ENCODE results near the gene ARL6IP1. TPM values are rescaled to one million over a fixed set of nuclear protein-coding genes. Genes with fewer than 3 reads are reported as not detected.

Gene ARL6IP1
- total RNA-seq, 2 experiments from 2014 or later, result 224 to 349 TPM

GRCh38 chr16:18842565-18842964, 41.2 kb upstream of the ARL6IP1 start:
- ChIA-PET POLR2A (no interaction called here), CTCF (ENCODE audit: unreplicated experiment) (no interaction called here)
- Histone ChIP-seq H3K27ac (ENCODE audit: low read depth, low read length, poor library complexity, severe bottlenecking) (no peak overlapping the region), H3K9me3 (ENCODE audit: low read length) (no peaks in the 10 kb centered on the region), H4K20me1 (ENCODE audit: insufficient read depth, low read length) (no peaks in the 10 kb centered on the region), H3K4me2 (ENCODE audit: low read length) (no peak overlapping the region), H2AFZ (ENCODE audit: low read length) (no peak overlapping the region), H3K36me3 (ENCODE audit: insufficient read depth, low read length) (peaks cover 93% of the 10 kb centered on the region), H3K4me1 (ENCODE audit: insufficient read depth, low read length, poor library complexity, severe bottlenecking) (no peaks in the 10 kb centered on the region), H3K9me2 (ENCODE audit: insufficient read depth, low read length) (no peaks in the 10 kb centered on the region), H3K4me3 (ENCODE audit: low read depth, low read length, poor library complexity, severe bottlenecking) (no peak overlapping the region), H3K79me2 (ENCODE audit: insufficient read depth, low read depth, low read length) (no peaks in the 10 kb centered on the region)
- TF ChIP-seq CTCF (conservative IDR thresholded peaks at IDR 0.05; ENCODE audit: low read length), result no peak
- no peak for TF ChIP-seq EZH2phosphoT487 (IDR thresholded peaks at IDR 0.05; ENCODE audit: borderline replicate concordance, low read depth, low read length)
- DNase-seq (ENCODE audit: low spot score), result no peak
- no TSS peak for BruUV-seq (replicated peaks)
- intact Hi-C loops (cut with micrococcal nuclease; ENCODE audit: unreplicated experiment), result loop anchor here (5.0 to 10.0 kb wide), 2 partner anchors 35 to 52 kb away; no protein-coding TSS in a partner anchor

GRCh38 chr16:18841833-18842525, 40.6 kb upstream of the ARL6IP1 start:
- POLR2A ChIA-PET, result interaction anchor here (0.7 kb wide), 1 partner anchor 15 kb away, joined by 3 read pairs; no protein-coding TSS in a partner anchor
- H4K20me1 ChIP-seq (ENCODE audit: insufficient read depth, low read length), result no peaks in the 10 kb centered on the region
- TF ChIP-seq EZH2phosphoT487 (IDR thresholded peaks at IDR 0.05; ENCODE audit: borderline replicate concordance, low read depth, low read length), result no peak
- TF ChIP-seq CTCF (conservative IDR thresholded peaks at IDR 0.05; ENCODE audit: low read length), result no peak

GRCh38 chr16:18839555-18839954, 38.2 kb upstream of the ARL6IP1 start:
- CTCF ChIA-PET (ENCODE audit: unreplicated experiment), result no interaction called here
- no peak overlapping the region for H3K4me3 ChIP-seq (ENCODE audit: low read depth, low read length, poor library complexity, severe bottlenecking)
- peaks cover 93% of the 10 kb centered on the region for H3K36me3 ChIP-seq (ENCODE audit: insufficient read depth, low read length)
- H3K9me3 ChIP-seq (ENCODE audit: low read length), result no peaks in the 10 kb centered on the region
- H2AFZ ChIP-seq (ENCODE audit: low read length), result no peak overlapping the region
- DNase-seq (ENCODE audit: low spot score), result no peak
- BruUV-seq (replicated peaks), result no TSS peak
- TF ChIP-seq EZH2phosphoT487 (IDR thresholded peaks at IDR 0.05; ENCODE audit: borderline replicate concordance, low read depth, low read length) (no peak), CTCF (conservative IDR thresholded peaks at IDR 0.05; ENCODE audit: low read length) (no peak)
- POLR2A ChIA-PET, result no interaction called here
- no peaks in the 10 kb centered on the region for H3K4me1 ChIP-seq (ENCODE audit: insufficient read depth, low read length, poor library complexity, severe bottlenecking)
- intact Hi-C loops (cut with micrococcal nuclease; ENCODE audit: unreplicated experiment), result no loop called here
- H4K20me1 ChIP-seq (ENCODE audit: insufficient read depth, low read length), result no peaks in the 10 kb centered on the region; the same call in 1 of the 2 replicates
- no peaks in the 10 kb centered on the region for H3K79me2 ChIP-seq (ENCODE audit: insufficient read depth, low read depth, low read length)
- H3K4me2 ChIP-seq (ENCODE audit: low read length), result no peak overlapping the region
- H3K27ac ChIP-seq (ENCODE audit: low read depth, low read length, poor library complexity, severe bottlenecking), result no peak overlapping the region
- no peaks in the 10 kb centered on the region for H3K9me2 ChIP-seq (ENCODE audit: insufficient read depth, low read length)

More at GRCh38 chr16:18841833-18842525, 40.6 kb upstream of the ARL6IP1 start:
- no peaks in the 10 kb centered on the region for H3K9me2 ChIP-seq (ENCODE audit: insufficient read depth, low read length)
- H3K9me3 ChIP-seq (ENCODE audit: low read length), result no peaks in the 10 kb centered on the region
- BruUV-seq (replicated peaks), result no TSS peak
- no peaks in the 10 kb centered on the region for H3K4me1 ChIP-seq (ENCODE audit: insufficient read depth, low read length, poor library complexity, severe bottlenecking)
- no peak overlapping the region for H3K27ac ChIP-seq (ENCODE audit: low read depth, low read length, poor library complexity, severe bottlenecking)
- H3K36me3 ChIP-seq (ENCODE audit: insufficient read depth, low read length), result peaks cover 93% of the 10 kb centered on the region
- H3K4me2 ChIP-seq (ENCODE audit: low read length), result no peak overlapping the region
- H3K79me2 ChIP-seq (ENCODE audit: insufficient read depth, low read depth, low read length), result no peaks in the 10 kb centered on the region
- intact Hi-C loops (cut with micrococcal nuclease; ENCODE audit: unreplicated experiment), result loop anchor here (5.0 to 10.0 kb wide), 2 partner anchors 35 to 53 kb away; no protein-coding TSS in a partner anchor
- DNase-seq (ENCODE audit: low spot score), result no peak
- CTCF ChIA-PET (ENCODE audit: unreplicated experiment), result no interaction called here
- no peak overlapping the region for H3K4me3 ChIP-seq (ENCODE audit: low read depth, low read length, poor library complexity, severe bottlenecking)
- H2AFZ ChIP-seq (ENCODE audit: low read length), result no peak overlapping the region

Measured in OCI-LY7 (cell line).